Liver (tissue), 9 donors: Measurements from ENCODE around the gene LMOD1. TPM values are rescaled to one million over a fixed set of nuclear protein-coding genes. Genes with fewer than 3 reads are reported as not detected.

Experiments
- DNase-seq: peaks from one replicate; pipeline ENCODE4 v3.0.0-alpha.2; 2017; ENCODE audit warnings: low spot score
- H3K27ac ChIP-seq, 2 donors: one replicate each; pipeline ENCODE4 v1.7.0; 2013; ENCODE audit warnings: inconsistent platforms in 2 of 2, low read length in 2 of 2, control low read depth in 1 of 2, low read depth in 1 of 2, mild to moderate bottlenecking in 1 of 2
- H3K27me3 ChIP-seq, 4 donors: one replicate each; pipeline versions ENCODE4 v1.6.1 to v1.7.0; 2013; ENCODE audit warnings: low read length in 3 of 4, inconsistent platforms in 1 of 4, mild to moderate bottlenecking in 1 of 4, moderate library complexity in 1 of 4; ENCODE audit not compliant: control insufficient read depth in 4 of 4, insufficient read depth in 4 of 4
- H3K36me3 ChIP-seq, 4 donors: one replicate each; pipeline versions ENCODE4 v1.6.1 to v1.7.0; 2013; ENCODE audit warnings: low read length in 3 of 4, mild to moderate bottlenecking in 3 of 4, low read depth in 1 of 4, moderate library complexity in 1 of 4; ENCODE audit not compliant: control insufficient read depth in 4 of 4, insufficient read depth in 3 of 4
- H3K4me1 ChIP-seq, 4 donors: one replicate each; pipeline versions ENCODE4 v1.6.1 to v1.7.0; 2013; ENCODE audit warnings: low read length in 3 of 4, mild to moderate bottlenecking in 3 of 4, moderate library complexity in 1 of 4; ENCODE audit not compliant: control insufficient read depth in 4 of 4, insufficient read depth in 4 of 4
- H3K4me3 ChIP-seq, 3 donors: one replicate each; pipeline versions ENCODE4 v1.6.1 to v1.7.0; 2013; ENCODE audit warnings: low read length in 3 of 3, control low read depth in 1 of 3, low read depth in 1 of 3, mild to moderate bottlenecking in 1 of 3
- H3K9ac ChIP-seq, 2 donors: one replicate each; pipeline ENCODE4 v1.7.0; 2013; ENCODE audit warnings: low read length in 2 of 2, mild to moderate bottlenecking in 2 of 2, moderate library complexity in 2 of 2, control low read depth in 1 of 2, low read depth in 1 of 2
- H3K9me3 ChIP-seq, 4 donors: one replicate each; pipeline versions ENCODE4 v1.6.1 to v1.7.0; 2013; ENCODE audit warnings: low read length in 3 of 4; ENCODE audit not compliant: control insufficient read depth in 4 of 4
- ATF3 ChIP-seq: IDR thresholded peaks from 2 replicates; pipeline ENCODE4 v1.6.1; 2016; ENCODE audit warnings: antibody characterized with exemption
- CTCF ChIP-seq: fragments of 150-350 bp; IDR thresholded peaks from 2 replicates; pipeline ENCODE4 v1.5.1; 2017; ENCODE audit warnings: improper control_type of control experiment, low read depth, low read length; ENCODE audit not compliant: missing input control
- FOXA1 ChIP-seq: IDR thresholded peaks from 2 replicates; pipeline ENCODE4 v1.6.1; 2016; ENCODE audit warnings: antibody characterized with exemption
- FOXA2 ChIP-seq: IDR thresholded peaks from 2 replicates; pipeline ENCODE4 v1.6.1; 2016; ENCODE audit warnings: antibody characterized with exemption
- GABPA ChIP-seq, 2 donors: IDR thresholded peaks in 1 of 2; conservative IDR thresholded peaks in 1 of 2; 2 replicates each; pipeline ENCODE4 v1.6.1; 2016; ENCODE audit warnings: antibody characterized with exemption in 2 of 2, mild to moderate bottlenecking in 1 of 2, moderate library complexity in 1 of 2
- HNF4A ChIP-seq, 2 donors: conservative IDR thresholded peaks; 2 replicates each; pipeline ENCODE4 v1.6.1; 2016; ENCODE audit warnings: antibody characterized with exemption in 2 of 2, mild to moderate bottlenecking in 2 of 2
- HNF4G ChIP-seq: IDR thresholded peaks from 2 replicates; pipeline ENCODE4 v1.6.1; 2016; ENCODE audit warnings: antibody characterized with exemption
- JUND ChIP-seq, 2 donors: IDR thresholded peaks; 2 replicates each; pipeline ENCODE4 v1.6.1; 2016; ENCODE audit warnings: antibody characterized with exemption in 2 of 2
- MAX ChIP-seq: IDR thresholded peaks from 2 replicates; pipeline ENCODE4 v1.6.1; 2016; ENCODE audit warnings: antibody characterized with exemption
- NR2F2 ChIP-seq: IDR thresholded peaks from 2 replicates; pipeline ENCODE4 v1.6.1; 2016; ENCODE audit warnings: antibody characterized with exemption
- RAD21 ChIP-seq, 2 donors: IDR thresholded peaks; 2 replicates each; pipeline ENCODE4 v1.6.1; 2016; ENCODE audit warnings: antibody characterized with exemption in 2 of 2, mild to moderate bottlenecking in 2 of 2
- REST ChIP-seq: IDR thresholded peaks from 2 replicates; pipeline ENCODE4 v1.6.1; 2016; ENCODE audit warnings: antibody characterized with exemption, mild to moderate bottlenecking
- SP1 ChIP-seq: IDR thresholded peaks from 2 replicates; pipeline ENCODE4 v1.6.1; 2018; ENCODE audit warnings: antibody characterized with exemption, mild to moderate bottlenecking
- TAF1 ChIP-seq: conservative IDR thresholded peaks from 2 replicates; pipeline ENCODE4 v1.6.1; 2016; ENCODE audit warnings: antibody characterized with exemption, mild to moderate bottlenecking
- YY1 ChIP-seq: IDR thresholded peaks from 2 replicates; pipeline ENCODE4 v1.6.1; 2016; ENCODE audit warnings: antibody characterized with exemption, mild to moderate bottlenecking
- ZBTB33 ChIP-seq: IDR thresholded peaks from 2 replicates; pipeline ENCODE4 v1.6.1; 2016; ENCODE audit warnings: antibody characterized with exemption
- WGBS: extraction: QIAGEN DNeasy Blood & Tissue Kit; methylation state at CpG from one replicate; pipeline ENCODE4 v1.1.7; 2013; 5-methylcytosine and 5-hydroxymethylcytosine counted together
- polyA plus RNA-seq, 2 donors: library from polyadenylated mRNA; stranded (reverse) in 1 of 2; unstranded in 1 of 2; fragments of 200-250 nt in 1 of 2; fragments of >200 nt in 1 of 2; fragmentation: Nextera tagmentation in 1 of 2; extraction: Ambion mirVana in 1 of 2; gene quantifications; one replicate each; pipeline versions ENCODE4 v1.2.1 to v1.2.3, GENCODE V29; 2013 to 2015
- total RNA-seq, 2 donors: library from RNA; depleted of rRNA; stranded (reverse); fragments of >200 nt; gene quantifications; one replicate each; pipeline ENCODE4 v1.2.3, GENCODE V29; 2014
- donor health status: healthy.
- donor health status: healthy.
- donor health status: healthy.
- donor health status: healthy.
- donor health status: healthy.

Gene LMOD1
- total and polyA plus RNA-seq, 4 donors: 0.14 to 4.4 (median 2.2) TPM

- no peak overlapping the region for H3K9ac ChIP-seq
- H3K4me1 ChIP-seq: peaks cover 0 to 3% (median 0%) of the 10 kb centered on the region in 4 donors
- H3K27ac ChIP-seq: no peak overlapping the region
- no peak for DNase-seq
- H3K36me3 ChIP-seq: peaks cover 0 to 43% (median 13%) of the 10 kb centered on the region in 4 donors
- no peak for TF ChIP-seq TAF1
- TF ChIP-seq SP1: no peak
- no peak for TF ChIP-seq HNF4A (conservative IDR thresholded peaks at IDR 0.05)
- no peak for TF ChIP-seq GABPA (IDR thresholded peaks at IDR 0.05 in 1 of 2, conservative IDR thresholded peaks at IDR 0.05 in 1 of 2)
- no peak for TF ChIP-seq JUND (IDR thresholded peaks at IDR 0.05)
- TF ChIP-seq ATF3: no peak
- no peak for TF ChIP-seq FOXA1
- TF ChIP-seq HNF4G: no peak
- TF ChIP-seq CTCF: no peak
- no peak for TF ChIP-seq REST
- no peak for TF ChIP-seq FOXA2
- TF ChIP-seq RAD21 (IDR thresholded peaks at IDR 0.05): no peak
- no peak for TF ChIP-seq YY1
- no peak for TF ChIP-seq MAX
- TF ChIP-seq NR2F2: no peak
- TF ChIP-seq ZBTB33: no peak
- WGBS: 97% methylated on average over 10 of the region's 10 CpGs
- no peaks in the 10 kb centered on the region for H3K9me3 ChIP-seq
- H3K4me3 ChIP-seq: no peak overlapping the region
- H3K27me3 ChIP-seq: no peaks in the 10 kb centered on the region
Observed at GRCh38 chr1:201989354-201990128, 43.2 kb upstream of the LMOD1 start.
